ENCODE results near the gene CFDP1.

DNA sequence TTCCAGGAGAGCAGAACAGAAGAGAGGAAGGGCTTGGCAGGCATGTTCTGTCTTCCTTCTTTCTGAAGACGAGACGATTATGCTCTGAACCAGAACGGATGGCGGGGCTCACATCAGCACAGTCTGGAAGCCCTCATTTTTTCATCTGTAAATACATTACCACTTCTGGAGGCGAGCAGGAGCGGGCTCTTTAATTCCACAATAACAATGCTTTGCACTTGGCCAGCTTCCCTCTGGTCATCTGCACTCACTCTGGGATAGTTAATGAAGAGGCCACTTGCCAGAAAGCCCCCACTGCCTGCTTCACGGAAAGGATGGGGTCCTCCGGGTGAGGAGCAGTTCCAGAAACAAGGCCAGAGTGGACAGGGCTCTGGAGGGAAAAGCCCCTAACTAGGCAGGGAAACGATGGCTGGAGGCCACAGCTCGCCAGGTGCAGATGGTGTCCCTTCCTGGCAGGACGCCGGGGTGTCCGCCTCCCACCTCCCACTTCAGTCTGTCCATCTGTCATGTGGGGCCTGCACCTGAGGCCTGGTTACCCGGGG is 168.8 kb downstream of the CFDP1 start:
- TF ChIP-seq CTCF (IDR thresholded peaks at IDR 0.05; ENCODE audit: low read length) = no peak
- TF ChIP-seq EZH2 (optimal IDR thresholded peaks at IDR 0.05; ENCODE audit: low read depth, low read length) = no peak

All from MM.1S (cell line).